Inflammatory macrophage treated with lipopolysaccharide for 1 hour (primary cell): ENCODE results near the gene BTBD9.

Experiments
- DNase-seq, 2 donors: peaks; one replicate each; pipeline ENCODE4 v3.0.0-alpha.2; 2020 to 2022

BTBD9 gene

GRCh38 chr6:38593409-38593808 lies 46.3 kb downstream of the BTBD9 start:
- DNase-seq, result no peak

DNA sequence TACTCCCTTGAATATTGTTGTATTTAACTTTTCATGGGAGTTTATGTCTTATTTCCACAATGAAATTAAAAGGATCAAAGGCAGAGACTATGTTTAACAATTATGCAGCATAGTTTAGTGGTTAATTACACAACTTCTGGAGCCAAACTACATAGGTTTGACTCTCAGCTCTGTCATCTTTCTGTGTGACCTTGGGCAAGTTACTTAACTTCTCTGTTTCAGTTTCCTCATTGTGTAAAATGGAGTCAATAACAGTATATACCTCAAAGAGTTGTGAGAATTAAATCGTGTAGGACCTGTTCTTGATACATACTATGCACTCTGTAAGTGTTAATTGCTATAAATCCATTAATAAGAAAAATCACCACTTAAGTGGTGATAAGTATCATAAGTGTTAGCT lies 48.3 kb downstream of the BTBD9 start:
- DNase-seq, result peak; percentile 19 to 22

DNA sequence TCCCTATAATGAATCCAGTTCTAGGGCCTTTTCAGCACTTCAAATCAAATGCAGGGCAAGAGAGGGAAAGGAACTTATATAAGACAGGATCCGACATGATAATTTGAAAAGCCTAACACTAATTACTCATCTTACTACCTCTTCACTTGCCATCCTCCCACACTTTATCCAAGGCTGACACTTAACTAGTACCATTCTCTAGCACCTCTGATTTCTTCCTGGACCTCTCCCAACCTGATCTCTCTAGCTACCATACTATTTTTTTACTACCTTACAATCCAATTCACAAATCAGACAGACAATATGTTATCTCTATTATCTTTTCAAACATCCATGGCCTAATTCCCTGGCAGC lies 50.4 kb downstream of the BTBD9 start:
- DNase-seq, result no peak

DNA sequence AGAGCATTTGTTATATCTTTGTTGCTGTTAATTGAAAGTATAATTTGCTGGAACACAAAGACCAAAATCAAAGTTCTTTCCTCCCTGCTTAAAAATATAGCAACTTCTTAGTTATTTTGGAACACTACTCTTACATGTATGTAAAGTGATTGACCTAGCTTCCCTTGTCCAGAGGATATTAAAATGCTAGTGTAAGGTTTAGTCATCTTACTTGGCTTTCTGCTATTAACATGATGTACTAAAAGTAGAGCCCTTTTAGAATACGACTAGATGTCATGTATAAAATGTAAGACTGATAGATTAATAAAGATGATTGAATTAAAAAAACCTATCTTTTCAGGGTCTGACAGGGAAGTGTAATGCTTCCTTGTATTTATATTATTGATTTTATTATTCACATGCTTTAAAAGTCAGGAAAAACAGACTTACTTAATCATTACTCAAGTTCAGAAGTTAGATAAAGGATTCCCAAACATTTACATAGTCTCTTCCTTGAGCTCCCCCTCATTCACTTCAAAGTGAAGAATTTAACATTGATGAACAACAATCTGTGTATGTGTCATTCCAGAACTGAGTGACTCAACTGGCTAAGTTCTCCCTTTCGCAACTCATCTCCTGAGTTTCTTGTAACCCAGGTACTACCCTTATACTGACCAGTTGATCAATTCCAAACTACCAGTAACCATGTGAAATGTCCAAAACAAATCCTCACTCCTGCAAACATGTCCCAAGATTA lies 50.9 kb downstream of the BTBD9 start:
- DNase-seq, result no peak

DNA sequence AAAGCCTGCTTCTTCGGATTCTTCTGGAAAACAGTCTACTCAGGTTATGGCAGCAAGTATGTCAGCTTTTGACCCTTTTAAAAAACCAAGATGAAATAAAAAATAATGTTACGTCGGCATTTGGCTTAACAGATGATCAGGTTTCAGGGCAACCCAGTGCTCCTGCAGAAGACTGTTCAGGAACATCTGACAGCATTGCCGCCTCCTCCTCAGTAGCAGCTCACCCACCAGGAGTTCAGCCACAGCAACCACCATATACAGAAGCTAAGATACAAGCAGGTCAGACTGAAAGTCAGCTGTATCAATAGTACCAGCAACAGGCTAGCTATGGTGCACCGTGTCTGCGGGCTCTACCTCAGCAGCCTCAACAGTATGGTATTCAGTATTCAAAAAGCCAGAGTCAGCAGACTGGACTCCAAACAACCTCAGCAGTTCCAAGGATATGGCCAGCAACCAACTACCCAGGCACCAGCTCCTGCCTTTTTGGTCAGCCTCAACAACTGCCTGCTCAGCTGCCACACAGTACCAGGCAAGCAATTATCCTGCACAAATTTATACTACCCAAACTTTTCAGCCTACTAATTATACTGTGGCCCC lies 51.9 kb downstream of the BTBD9 start:
- DNase-seq, result no peak

GRCh38 chr6:38586992-38587391 lies 52.7 kb downstream of the BTBD9 start:
- no peak for DNase-seq

DNA sequence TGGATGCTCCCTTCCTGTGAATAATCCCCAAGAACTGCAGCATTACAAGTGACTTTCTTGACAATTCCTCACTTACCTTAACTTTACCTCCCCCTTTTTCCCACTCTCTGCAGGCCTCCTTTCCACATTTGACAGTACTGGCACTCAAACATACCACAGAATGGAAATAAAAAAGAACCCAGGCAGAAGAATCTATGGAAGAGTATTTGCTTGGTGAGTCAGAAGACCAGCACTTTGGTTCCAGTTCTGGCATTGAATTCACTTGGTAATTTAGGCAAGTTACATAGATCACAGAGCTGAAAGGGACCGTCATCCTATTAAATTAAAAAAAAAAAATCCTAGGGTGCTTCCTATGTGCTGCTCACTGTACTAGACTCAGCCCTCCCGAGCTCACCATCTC lies 55.0 kb downstream of the BTBD9 start:
- no peak for DNase-seq

- no peak for DNase-seq
These were observed 56.2 kb downstream of the BTBD9 start for GRCh38 chr6:38583523-38583922.

- DNase-seq, result no peak
These were observed 59.7 kb downstream of the BTBD9 start for GRCh38 chr6:38580030-38580429.

DNA sequence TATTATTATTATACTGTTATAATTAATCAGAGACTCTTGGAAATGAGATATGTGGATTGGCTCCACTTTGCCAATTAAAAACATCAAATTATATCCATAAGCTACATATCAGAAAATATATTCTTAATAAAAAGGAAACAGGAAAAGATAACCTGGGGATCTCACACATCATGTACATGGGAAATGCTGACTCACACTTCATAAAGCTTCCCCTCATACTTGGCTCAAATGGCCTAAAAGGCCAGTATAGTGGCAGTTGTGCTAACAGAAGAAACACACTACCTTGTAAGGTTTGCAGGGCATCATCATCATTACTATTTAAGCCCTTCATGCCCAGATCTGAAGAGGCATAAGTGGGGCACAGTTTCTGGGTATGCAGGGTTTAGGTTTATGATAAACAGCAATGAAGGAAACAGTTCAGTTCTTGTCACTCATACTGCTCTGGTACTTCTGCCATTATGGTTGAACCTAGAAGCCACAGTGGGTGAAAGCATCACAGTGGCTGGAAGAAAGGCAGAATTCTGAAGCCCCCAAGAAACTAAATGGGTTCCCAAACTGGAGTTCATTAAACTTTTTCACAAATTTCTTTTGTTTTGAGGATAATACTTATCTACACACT lies 60.6 kb downstream of the BTBD9 start:
- no peak for DNase-seq

- no peak for DNase-seq
These were observed 61.7 kb downstream of the BTBD9 start for GRCh38 chr6:38578075-38578474.

GRCh38 chr6:38577492-38577891 lies 62.2 kb downstream of the BTBD9 start:
- DNase-seq, result no peak

- DNase-seq, result no peak
These were observed 65.8 kb downstream of the BTBD9 start for GRCh38 chr6:38573801-38574395.

- no peak for DNase-seq
These were observed 67.4 kb downstream of the BTBD9 start for GRCh38 chr6:38572186-38572813.

DNA sequence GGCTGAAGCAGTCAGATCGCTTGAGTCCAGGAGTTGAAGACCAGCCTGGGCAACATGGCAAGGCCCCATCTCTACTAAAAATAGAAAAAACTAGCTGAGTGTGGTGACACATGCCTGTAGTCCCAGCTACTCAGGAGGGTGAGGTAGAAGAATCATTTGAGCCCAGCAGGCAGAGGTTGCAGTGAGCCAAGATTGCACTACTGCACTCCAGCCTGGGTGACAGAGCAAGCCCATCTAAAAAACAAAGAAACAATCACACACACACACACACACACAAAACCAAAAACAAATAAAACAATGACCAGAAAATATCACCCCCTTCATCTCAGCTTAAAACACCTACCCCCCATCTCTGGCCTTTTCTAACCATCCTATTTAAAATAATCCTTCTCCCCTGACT lies 68.0 kb downstream of the BTBD9 start:
- DNase-seq, result no peak

- DNase-seq, result peak in 1 of 2 donors; percentile 30
These were observed 69.0 kb downstream of the BTBD9 start for GRCh38 chr6:38570750-38571149.

- no peak for DNase-seq
These were observed 72.3 kb downstream of the BTBD9 start for GRCh38 chr6:38567436-38567835.

DNA sequence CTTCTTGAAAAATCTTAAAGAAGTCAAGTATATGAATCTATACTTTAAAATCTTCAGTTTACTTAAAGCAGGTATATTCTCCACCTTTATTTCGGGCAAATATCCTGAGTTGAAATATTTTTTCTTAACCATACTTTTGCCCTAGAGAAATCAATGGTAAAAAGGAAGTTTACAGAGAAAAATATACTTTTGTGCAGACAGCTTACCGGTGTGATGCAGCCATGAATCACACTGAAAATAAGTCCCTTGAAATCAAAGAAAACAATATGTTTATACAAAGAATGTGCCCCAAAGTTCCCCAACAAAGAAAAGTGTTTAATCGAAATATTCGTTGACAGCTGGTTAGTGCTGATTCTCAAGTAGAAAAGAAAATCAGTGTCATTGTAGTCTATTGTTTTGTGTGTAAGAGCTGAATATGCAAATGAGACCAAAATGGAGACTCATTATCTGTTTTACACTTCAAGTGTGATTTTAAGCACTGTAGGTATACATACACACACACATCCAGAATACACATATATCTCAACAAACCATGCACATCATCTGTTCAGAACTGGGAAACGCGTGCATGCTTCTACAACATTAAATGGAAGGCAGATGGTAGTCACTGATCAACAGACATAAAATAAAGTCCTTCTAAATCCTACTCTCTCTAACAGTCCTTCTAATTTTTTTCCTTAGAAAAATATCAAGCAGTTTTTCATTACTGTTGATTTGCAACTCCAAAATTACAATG lies 73.3 kb downstream of the BTBD9 start:
- no peak for DNase-seq

GRCh38 chr6:38564301-38564700 lies 75.4 kb downstream of the BTBD9 start:
- DNase-seq, result no peak

DNA sequence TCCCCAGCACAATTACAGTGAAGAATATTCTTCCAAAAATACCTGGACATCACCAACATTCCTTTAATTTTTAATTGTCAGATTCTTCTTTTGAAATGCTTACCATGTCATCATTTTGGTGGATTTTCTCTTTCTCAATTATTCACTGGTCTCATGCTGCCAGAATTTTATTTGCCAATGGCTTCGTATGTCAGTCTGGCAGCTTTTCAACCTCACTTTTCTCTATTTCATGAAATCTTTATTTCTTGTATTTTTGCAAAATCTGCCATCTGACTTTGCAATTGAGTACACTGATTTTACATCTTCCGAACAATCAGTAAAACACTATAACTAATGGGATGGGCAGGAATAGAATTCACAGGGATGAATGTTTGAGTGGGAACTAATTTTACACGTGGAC lies 84.1 kb downstream of the BTBD9 start:
- DNase-seq, result no peak

- no peak for DNase-seq
These were observed 84.9 kb downstream of the BTBD9 start for GRCh38 chr6:38554700-38555413.

GRCh38 chr6:38554014-38554413 lies 85.7 kb downstream of the BTBD9 start:
- no peak for DNase-seq
